Naive thymus-derived CD4-positive, alpha-beta T cell (primary cell): Measurements from ENCODE around the gene PRRX1. TPM values are rescaled to one million over a fixed set of nuclear protein-coding genes. Genes with fewer than 3 reads are reported as not detected.

Source experiments
- ATAC-seq: fragments of 150-1000 bp; cut with Tn5 transposase; 2 replicates; pipeline ENCODE4 v1.10.0; 2021; ENCODE audit warnings: mild to moderate bottlenecking, moderate library complexity
- CTCF ChIA-PET: fragments of 350-600 bp; sonication (Branson Sonifier 250); formaldehyde crosslinking; loops from one replicate; lab custom pipeline; 2021; ENCODE audit warnings: antibody characterized with exemption; lab: Charles Lee
- POLR2A ChIA-PET: fragments of 350-600 bp; sonication (Branson Sonifier 250); formaldehyde crosslinking; loops from one replicate; lab custom pipeline; 2021; ENCODE audit warnings: antibody characterized with exemption, inconsistent platforms; lab: Charles Lee
- DNase-seq, 9 donors: peaks; one replicate each; pipeline versions ENCODE4 v3.0.0 to v3.0.0-alpha.2; 2020 to 2022; ENCODE audit warnings: mixed read lengths in 1 of 9
- H3K27ac ChIP-seq: one replicate; pipeline ENCODE4 v1.7.0; 2013; ENCODE audit warnings: mild to moderate bottlenecking, low read depth, low read length, moderate library complexity
- H3K27me3 ChIP-seq, 2 donors: one replicate each; pipeline ENCODE4 v1.7.0; 2013; ENCODE audit warnings: low read length in 2 of 2, mild to moderate bottlenecking in 2 of 2, moderate library complexity in 2 of 2; ENCODE audit not compliant: control insufficient read depth in 2 of 2, insufficient read depth in 2 of 2
- H3K36me3 ChIP-seq, 3 experiments: 1 replicate in 2 of 3; 2 replicates in 1 of 3; pipeline ENCODE4 v1.7.0; 2013; ENCODE audit warnings: low read length in 3 of 3, mild to moderate bottlenecking in 3 of 3, moderate library complexity in 1 of 3; ENCODE audit not compliant: insufficient read depth in 3 of 3, control insufficient read depth in 2 of 3
- H3K4me1 ChIP-seq, 2 donors: one replicate each; pipeline ENCODE4 v1.7.0; 2013; ENCODE audit warnings: low read length in 2 of 2, mild to moderate bottlenecking in 2 of 2, moderate library complexity in 1 of 2; ENCODE audit not compliant: control insufficient read depth in 2 of 2, insufficient read depth in 2 of 2
- H3K4me3 ChIP-seq: 2 replicates; pipeline ENCODE4 v1.7.0; 2013; ENCODE audit warnings: mild to moderate bottlenecking, low read length
- H3K9me3 ChIP-seq, 3 experiments: 1 replicate in 2 of 3; 2 replicates in 1 of 3; pipeline ENCODE4 v1.7.0; 2013; ENCODE audit warnings: low read length in 3 of 3; ENCODE audit not compliant: control insufficient read depth in 2 of 3
- H3K27ac Mint-ChIP-seq, 9 donors: one replicate each; pipeline ENCODE4 v1.8.0; 2020 to 2022; ENCODE audit warnings: mixed read lengths in 9 of 9, mild to moderate bottlenecking in 8 of 9, moderate library complexity in 5 of 9, inconsistent platforms in 2 of 9
- H3K27me3 Mint-ChIP-seq, 5 donors: one replicate each; pipeline ENCODE4 v1.8.0; 2021 to 2022; ENCODE audit warnings: mixed read lengths in 5 of 5, mild to moderate bottlenecking in 1 of 5
- H3K36me3 Mint-ChIP-seq, 5 donors: one replicate each; pipeline ENCODE4 v1.8.0; 2020 to 2022; ENCODE audit warnings: mixed read lengths in 5 of 5, mild to moderate bottlenecking in 3 of 5, inconsistent platforms in 1 of 5
- H3K4me1 Mint-ChIP-seq, 7 donors: one replicate each; pipeline ENCODE4 v1.8.0; 2020 to 2022; ENCODE audit warnings: mixed read lengths in 7 of 7, mild to moderate bottlenecking in 3 of 7, inconsistent platforms in 1 of 7
- H3K4me3 Mint-ChIP-seq, 10 donors: one replicate each; pipeline ENCODE4 v1.8.0; 2020 to 2022; ENCODE audit warnings: mild to moderate bottlenecking in 10 of 10, mixed read lengths in 10 of 10, moderate library complexity in 6 of 10, inconsistent platforms in 2 of 10
- H3K9me3 Mint-ChIP-seq, 11 donors: one replicate each; pipeline ENCODE4 v1.8.0; 2020 to 2022; ENCODE audit warnings: mixed read lengths in 11 of 11, mild to moderate bottlenecking in 4 of 11, inconsistent platforms in 1 of 11, moderate library complexity in 1 of 11
- intact Hi-C, 2 donors: fragments of 100-400 bp; cut with micrococcal nuclease; formaldehyde crosslinking; loops; one replicate each; pipeline ENCODE4 v1.15.1; 2023
- polyA plus RNA-seq, 2 donors: library from polyadenylated mRNA; unstranded; fragments of 300-500 nt; fragmentation: Illumina TruSeq; gene quantifications; one replicate each; pipeline ENCODE4 v1.2.3, GENCODE V29; 2021
- total RNA-seq, 6 experiments: library from RNA in 5 of 6; stranded (reverse) in 5 of 6; gene quantifications; 1 replicate in 5 of 6; 2 replicates in 1 of 6; pipeline ENCODE4 v1.2.3 and lab custom pipeline; 2021 to 2026

Gene PRRX1
- total and polyA plus RNA-seq, 7 experiments from 2014 or later, result not detected

GRCh38 chr1:170727963-170728362, 64.0 kb downstream of the PRRX1 start:
- intact Hi-C loops, result no loop called here
- Mint-ChIP-seq H3K4me3 (no peak overlapping the region), H3K27me3 (peaks cover 0 to 24% (median 18%) of the 10 kb centered on the region in 5 donors)

GRCh38 chr1:170729225-170730002, 65.5 kb downstream of the PRRX1 start:
- intact Hi-C loops, result no loop called here
- H3K36me3 ChIP-seq, result no peaks in the 10 kb centered on the region
- ChIA-PET POLR2A (no interaction called here), CTCF (no interaction called here)
- H3K4me3 ChIP-seq, result no peak overlapping the region
- H3K9me3 ChIP-seq, result no peaks in the 10 kb centered on the region
- H3K27me3 Mint-ChIP-seq, result peaks cover 0 to 29% (median 22%) of the 10 kb centered on the region in 5 donors
- DNase-seq (no peak), ATAC-seq (no peak)
- H3K27ac ChIP-seq, result no peak overlapping the region
- no peaks in the 10 kb centered on the region for H3K27me3 ChIP-seq
- no peak overlapping the region for H3K27ac Mint-ChIP-seq
- no peak overlapping the region for H3K4me3 Mint-ChIP-seq
- H3K4me1 Mint-ChIP-seq, result no peaks in the 10 kb centered on the region
- no peaks in the 10 kb centered on the region for H3K36me3 Mint-ChIP-seq
- H3K9me3 Mint-ChIP-seq, result peaks cover 0 to 4% (median 0%) of the 10 kb centered on the region in 11 donors
- H3K4me1 ChIP-seq, result no peaks in the 10 kb centered on the region

More at GRCh38 chr1:170727963-170728362, 64.0 kb downstream of the PRRX1 start:
- Histone ChIP-seq H3K9me3 (no peaks in the 10 kb centered on the region), H3K4me3 (no peak overlapping the region), H3K36me3 (no peaks in the 10 kb centered on the region), H3K27ac (no peak overlapping the region), H3K4me1 (no peaks in the 10 kb centered on the region), H3K27me3 (peaks cover 0 to 2% of the 10 kb centered on the region in 2 donors)
- Mint-ChIP-seq H3K4me1 (no peaks in the 10 kb centered on the region), H3K27ac (no peak overlapping the region), H3K36me3 (no peaks in the 10 kb centered on the region), H3K9me3 (peaks cover 0 to 2% (median 0%) of the 10 kb centered on the region in 11 donors)
- no peak for ATAC-seq
- DNase-seq, result no peak
- ChIA-PET POLR2A (no interaction called here), CTCF (no interaction called here)

- H3K36me3 ChIP-seq, result no peaks in the 10 kb centered on the region
- no peak overlapping the region for H3K4me3 ChIP-seq
- no peaks in the 10 kb centered on the region for H3K9me3 ChIP-seq
- DNase-seq, result no peak
- no peak for ATAC-seq
- Mint-ChIP-seq H3K36me3 (no peaks in the 10 kb centered on the region), H3K4me3 (no peak overlapping the region), H3K27ac (no peak overlapping the region), H3K4me1 (no peaks in the 10 kb centered on the region), H3K9me3 (peaks cover 0 to 2% (median 0%) of the 10 kb centered on the region in 11 donors), H3K27me3 (peaks cover 0 to 26% (median 21%) of the 10 kb centered on the region in 5 donors)
- ChIA-PET POLR2A (no interaction called here), CTCF (no interaction called here)
- H3K4me1 ChIP-seq, result no peaks in the 10 kb centered on the region
- H3K27me3 ChIP-seq, result no peaks in the 10 kb centered on the region
- no peak overlapping the region for H3K27ac ChIP-seq
- intact Hi-C loops, result no loop called here
These were observed 66.1 kb downstream of the PRRX1 start for GRCh38 chr1:170730014-170730413.

- Histone ChIP-seq H3K36me3 (no peaks in the 10 kb centered on the region), H3K27ac (no peak overlapping the region), H3K27me3 (no peaks in the 10 kb centered on the region), H3K9me3 (no peaks in the 10 kb centered on the region), H3K4me3 (no peak overlapping the region), H3K4me1 (no peaks in the 10 kb centered on the region)
- Mint-ChIP-seq H3K36me3 (no peaks in the 10 kb centered on the region), H3K27ac (no peak overlapping the region), H3K9me3 (peaks cover 0 to 2% (median 0%) of the 10 kb centered on the region in 11 donors), H3K4me3 (no peak overlapping the region), H3K4me1 (no peaks in the 10 kb centered on the region), H3K27me3 (peaks cover 0 to 26% (median 21%) of the 10 kb centered on the region in 5 donors)
- DNase-seq, result no peak
- POLR2A ChIA-PET, result no interaction called here
- CTCF ChIA-PET, result no interaction called here
- intact Hi-C loops, result no loop called here
- ATAC-seq, result no peak
These were observed 66.5 kb downstream of the PRRX1 start for GRCh38 chr1:170730438-170730837.

GRCh38 chr1:170731566-170732251, 67.8 kb downstream of the PRRX1 start:
- ChIA-PET POLR2A (no interaction called here), CTCF (no interaction called here)
- Mint-ChIP-seq H3K4me3 (no peak overlapping the region), H3K9me3 (peaks cover 0 to 2% (median 0%) of the 10 kb centered on the region in 11 donors), H3K36me3 (no peaks in the 10 kb centered on the region), H3K4me1 (no peaks in the 10 kb centered on the region), H3K27ac (no peak overlapping the region), H3K27me3 (peaks cover 0 to 26% (median 21%) of the 10 kb centered on the region in 5 donors)
- no peaks in the 10 kb centered on the region for H3K27me3 ChIP-seq
- no peaks in the 10 kb centered on the region for H3K36me3 ChIP-seq
- intact Hi-C loops, result no loop called here
- ATAC-seq (no peak), DNase-seq (no peak)
- H3K4me1 ChIP-seq, result no peaks in the 10 kb centered on the region
- no peak overlapping the region for H3K4me3 ChIP-seq
- H3K9me3 ChIP-seq, result no peaks in the 10 kb centered on the region
- no peak overlapping the region for H3K27ac ChIP-seq

GRCh38 chr1:170732252-170732588, 68.3 kb downstream of the PRRX1 start:
- Mint-ChIP-seq H3K4me3 (no peak overlapping the region), H3K27ac (no peak overlapping the region), H3K27me3 (peaks cover 0 to 26% (median 22%) of the 10 kb centered on the region in 5 donors), H3K4me1 (no peaks in the 10 kb centered on the region), H3K9me3 (peaks cover 0 to 2% (median 0%) of the 10 kb centered on the region in 11 donors), H3K36me3 (no peaks in the 10 kb centered on the region)
- Histone ChIP-seq H3K9me3 (no peaks in the 10 kb centered on the region), H3K27ac (no peak overlapping the region), H3K36me3 (no peaks in the 10 kb centered on the region), H3K27me3 (no peaks in the 10 kb centered on the region), H3K4me1 (no peaks in the 10 kb centered on the region), H3K4me3 (no peak overlapping the region)
- ATAC-seq, result no peak
- ChIA-PET CTCF (no interaction called here), POLR2A (no interaction called here)
- no peak for DNase-seq
- intact Hi-C loops, result no loop called here
